ENCODE results near the gene PLXND1.
A peak's percentile ranks its signal among the peaks of the same experiment; 100 is the strongest.

PLXND1 gene

DNA sequence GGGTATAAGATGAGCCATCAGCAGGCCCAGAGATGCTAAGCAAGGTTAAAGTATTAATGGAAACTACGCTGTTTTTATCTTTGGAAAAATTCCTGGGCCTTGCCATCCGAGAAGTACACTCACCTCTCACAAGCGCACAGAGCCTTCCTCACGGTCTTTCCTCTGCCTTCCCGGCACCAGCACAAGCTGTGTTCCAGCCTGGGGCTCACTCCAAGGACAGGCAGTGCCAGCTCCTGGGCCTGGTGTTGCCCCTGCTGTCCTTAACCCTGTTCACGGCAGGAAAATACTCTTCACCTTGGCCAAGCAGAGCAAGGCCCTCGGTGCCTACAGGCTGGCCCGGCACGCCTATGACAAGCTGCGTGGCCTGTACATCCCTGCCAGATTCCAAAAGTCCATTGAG lies 92.4 kb downstream of the PLXND1 start:
- no peak for DNase-seq

DNA sequence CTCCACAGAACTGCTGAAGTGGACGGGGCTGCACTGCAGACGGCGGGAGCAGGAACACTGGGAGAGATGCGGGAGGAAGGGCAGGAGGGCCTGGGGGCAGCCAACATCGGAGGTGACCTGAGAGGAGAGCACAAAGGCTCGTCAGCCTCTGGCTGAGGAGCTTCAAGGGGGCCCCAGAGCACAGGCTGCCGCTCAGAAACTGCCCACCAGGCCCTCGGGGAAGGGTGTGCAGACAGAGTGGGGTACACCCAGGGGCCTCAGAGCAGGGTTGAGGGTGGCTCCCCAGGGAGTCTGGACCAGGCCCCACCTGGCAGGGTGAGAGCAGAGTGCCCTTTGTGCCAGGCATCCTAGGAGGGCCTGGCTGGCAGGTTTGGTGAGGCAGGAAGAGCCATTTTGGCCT lies 92.8 kb downstream of the PLXND1 start:
- DNase-seq = no peak

DNA sequence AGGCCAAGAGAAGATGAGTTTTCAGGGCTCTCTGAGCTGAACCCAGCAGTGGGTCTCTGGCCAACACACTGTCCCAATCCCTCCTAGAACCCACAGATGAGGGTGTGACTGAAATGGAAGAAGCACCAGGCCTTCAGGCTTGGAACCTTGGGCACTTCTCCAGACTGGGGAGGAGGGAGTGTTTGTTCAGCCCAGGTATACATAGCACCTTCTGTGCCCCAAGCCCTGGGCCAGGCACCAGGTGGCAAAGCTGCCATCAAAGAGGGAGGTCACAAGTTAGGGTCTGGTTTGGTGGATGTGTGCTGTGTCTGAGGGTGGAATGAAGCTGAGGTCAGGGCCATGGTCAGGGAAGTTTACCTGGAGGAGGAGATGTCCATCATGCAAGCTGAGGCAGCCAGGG lies 93.9 kb downstream of the PLXND1 start:
- no peak for DNase-seq

DNA sequence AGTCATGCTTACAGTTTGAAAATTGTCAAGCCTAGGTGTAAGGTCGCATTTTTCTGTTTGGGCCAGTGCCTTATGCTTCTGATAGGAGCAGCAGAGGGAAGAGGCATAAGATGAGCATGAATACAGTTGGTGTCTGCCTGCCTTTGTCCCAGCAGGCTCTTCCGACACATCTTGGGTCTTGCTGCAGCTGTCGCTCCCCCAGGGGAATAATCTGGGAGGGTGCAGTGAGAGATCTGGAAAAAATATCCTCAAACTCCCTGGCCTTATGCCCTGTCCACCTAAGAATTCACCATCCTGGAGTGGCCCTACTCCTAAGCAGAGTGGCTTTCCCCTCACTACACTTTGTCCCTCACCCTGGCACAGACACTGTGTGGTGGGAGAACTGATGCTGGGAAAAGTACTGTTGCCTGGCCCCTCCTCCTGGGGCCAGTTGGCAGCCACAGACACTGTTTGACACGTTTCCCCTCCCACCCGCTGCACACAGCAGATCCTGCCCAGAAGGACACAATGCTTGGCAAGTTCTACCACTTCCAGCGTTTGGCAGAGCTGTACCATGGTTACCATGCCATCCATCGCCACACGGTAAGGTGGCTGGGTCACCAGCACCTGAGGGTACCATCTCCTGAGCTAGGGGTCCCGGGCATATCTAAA lies 99.2 kb downstream of the PLXND1 start:
- DNase-seq = peak in 42 of 56 donors; percentile 5 to 72 (median 38)

DNA sequence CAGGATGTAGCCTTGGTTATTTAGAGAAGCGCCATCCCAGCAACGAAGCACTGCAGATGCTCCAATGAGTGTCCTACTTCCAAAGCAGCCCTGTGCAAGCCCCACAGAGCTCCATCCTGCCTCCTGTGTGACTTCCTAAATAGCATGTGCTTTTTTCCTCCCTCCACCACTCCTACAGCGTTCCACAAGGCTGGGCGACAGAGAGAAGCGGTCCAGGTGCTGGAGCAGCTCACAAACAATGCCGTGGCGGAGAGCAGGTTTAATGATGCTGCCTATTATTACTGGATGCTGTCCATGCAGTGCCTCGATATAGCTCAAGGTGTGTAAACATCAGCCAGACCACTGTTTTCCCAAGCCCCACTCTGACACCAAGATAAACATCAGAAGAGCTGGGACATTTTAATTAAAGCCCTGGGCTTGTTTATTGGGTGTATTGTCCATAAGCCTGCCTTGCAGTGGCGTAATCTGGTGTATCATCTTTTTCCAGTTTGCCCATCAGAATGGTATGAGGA lies 100.2 kb downstream of the PLXND1 start:
- DNase-seq = no peak

DNA sequence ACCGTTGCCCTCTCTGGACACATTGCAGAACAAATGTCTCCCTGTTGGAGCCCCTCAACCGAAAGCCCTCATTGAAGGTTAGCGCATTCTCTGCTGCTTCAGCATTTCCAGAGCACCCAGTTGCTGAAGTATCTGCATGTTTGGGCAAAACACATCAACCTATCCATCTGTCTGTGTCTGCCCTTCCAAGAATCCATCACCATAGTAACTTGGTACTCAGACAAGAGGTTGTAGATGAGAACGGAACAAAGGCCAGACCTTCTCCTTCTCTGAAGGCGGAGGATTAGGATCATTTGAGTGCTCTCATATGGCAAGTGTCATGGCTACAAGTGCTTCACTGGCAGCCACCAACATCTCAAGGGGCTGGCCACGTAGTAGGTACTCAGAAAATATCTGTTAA lies 101.1 kb downstream of the PLXND1 start:
- no peak for DNase-seq

Measured in nucleus accumbens (tissue), 56 donors.